GM12873 (cell line): Measurements from ENCODE around the gene MPPED1.

Experiments
- CTCF ChIP-seq: IDR thresholded peaks from 2 replicates; pipeline ENCODE4 v1.5.1; 2012; ENCODE audit warnings: low read depth, mild to moderate bottlenecking, moderate library complexity, low read length, control low read depth; ENCODE audit not compliant: insufficient read depth; ENCODE audit errors: missing control alignments

Gene MPPED1

GRCh38 chr22:43438666-43439347 lies 27.0 kb downstream of the MPPED1 start:
- TF ChIP-seq CTCF = no peak

DNA sequence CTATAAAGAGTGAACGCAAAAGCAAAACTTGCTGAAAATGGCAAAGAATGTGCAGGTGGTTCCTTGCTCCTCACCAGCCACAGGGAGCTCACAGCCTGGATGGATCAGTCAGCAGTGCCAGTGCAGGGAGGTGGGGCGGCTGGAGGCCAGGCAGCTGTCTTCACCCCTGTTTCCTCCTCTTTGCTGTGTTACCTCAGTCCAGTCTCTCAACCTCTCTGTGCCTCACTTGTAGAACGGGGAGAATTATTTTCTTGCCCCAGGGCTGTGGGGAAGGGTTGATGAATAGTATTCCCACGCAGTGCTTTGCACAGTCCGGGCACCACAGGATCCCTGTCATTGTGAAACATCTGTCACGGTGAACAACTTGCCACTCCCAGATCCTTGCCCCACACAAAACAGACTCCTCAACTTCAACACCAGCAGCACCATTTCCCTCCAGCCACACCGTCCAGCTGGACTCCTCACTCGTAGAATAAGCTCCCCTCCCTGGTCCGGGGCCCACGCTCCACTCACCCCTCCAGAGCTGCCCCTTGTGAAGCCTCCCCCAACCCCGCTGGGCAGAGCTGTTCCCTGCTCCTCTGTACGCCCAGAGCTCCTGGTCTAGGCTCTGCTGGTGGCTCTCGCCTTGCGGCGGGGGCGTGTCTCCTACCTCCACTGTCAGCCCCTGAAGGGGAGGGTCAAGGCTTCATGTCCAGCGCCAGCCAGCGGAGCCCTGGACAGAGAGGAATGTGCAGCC lies 27.7 kb downstream of the MPPED1 start:
- TF ChIP-seq CTCF = no peak

GRCh38 chr22:43440104-43440387 lies 28.2 kb downstream of the MPPED1 start:
- no peak for TF ChIP-seq CTCF

DNA sequence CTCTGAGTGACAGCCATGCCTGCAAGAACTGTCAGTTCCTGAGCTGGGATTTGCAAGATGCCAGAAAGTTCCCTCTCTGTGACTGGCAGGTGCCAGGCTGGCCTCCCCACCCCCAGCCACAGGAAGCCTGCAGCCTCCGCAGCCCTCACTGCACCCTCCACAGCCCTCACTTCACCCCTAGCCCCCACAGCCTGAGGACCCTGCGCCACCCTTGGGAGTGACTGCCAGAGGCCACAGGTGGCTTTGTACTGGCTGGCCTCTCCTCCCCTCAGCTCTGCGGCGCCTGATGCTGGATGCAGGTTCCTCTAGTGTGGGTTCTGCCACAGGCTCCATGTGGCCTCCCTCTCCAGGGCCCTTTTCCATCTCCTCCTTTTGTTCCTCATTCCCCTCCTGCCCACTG lies 28.7 kb downstream of the MPPED1 start:
- no peak for TF ChIP-seq CTCF

- TF ChIP-seq CTCF = no peak
Observed at GRCh38 chr22:43441216-43441615, 29.4 kb downstream of the MPPED1 start.

DNA sequence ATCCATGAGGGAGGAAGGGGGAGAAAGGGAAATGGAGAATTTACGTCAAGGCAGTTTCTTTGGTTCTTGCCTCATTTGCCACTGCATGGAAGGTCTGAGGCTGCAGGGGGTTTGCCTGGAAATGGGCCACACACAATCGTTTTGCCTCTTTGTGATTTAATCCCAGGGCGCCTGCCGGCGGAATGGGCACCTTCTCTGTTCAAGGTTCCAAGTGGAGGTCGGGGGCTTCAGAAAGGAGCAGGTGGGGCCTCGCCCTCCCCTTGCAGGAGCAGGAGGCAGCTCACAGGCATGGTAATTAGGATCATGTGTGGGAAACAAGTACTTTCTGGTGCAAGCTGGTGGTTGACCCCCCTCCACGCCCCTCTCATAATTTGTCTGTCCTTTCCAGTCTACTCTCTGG lies 29.9 kb downstream of the MPPED1 start:
- TF ChIP-seq CTCF = no peak

- TF ChIP-seq CTCF = no peak
Observed at GRCh38 chr22:43442386-43443151, 30.8 kb downstream of the MPPED1 start.
